ENCODE measurements around the gene IGFBP5.

DNA sequence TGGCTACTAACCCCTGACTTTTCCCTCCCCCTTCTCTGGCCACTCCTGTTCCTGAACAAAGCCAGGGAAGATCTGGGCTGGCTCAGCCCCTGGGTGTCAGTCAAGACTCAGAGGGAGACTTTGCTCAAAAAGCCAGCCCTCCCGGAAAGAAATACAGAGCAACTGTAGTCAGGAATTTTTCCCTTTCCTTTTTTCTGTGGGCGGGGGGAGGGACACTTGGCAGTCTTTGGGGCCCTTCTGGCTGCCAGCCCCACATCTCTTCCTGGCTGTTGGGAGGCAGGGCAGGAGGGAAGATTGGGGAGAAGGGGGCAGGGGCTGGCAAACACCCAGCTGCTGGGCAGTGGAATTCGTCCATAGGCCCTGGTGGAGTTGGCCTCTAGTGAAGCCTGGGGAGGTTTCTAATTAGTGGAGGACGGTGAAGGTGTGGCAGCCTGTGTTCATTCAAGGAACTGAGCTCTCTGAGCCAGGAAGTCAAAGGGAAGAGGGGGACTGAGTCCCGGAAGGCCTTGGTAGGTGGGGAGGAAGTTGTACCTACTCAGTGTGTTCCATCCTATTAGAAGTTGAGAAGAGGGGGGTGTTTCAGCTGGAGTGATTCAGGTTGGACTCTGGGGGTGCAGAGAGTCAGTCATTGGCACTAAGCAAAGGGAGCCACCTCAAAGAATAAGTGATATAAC, 51.2 kb downstream of the IGFBP5 start:
- no peak for TF ChIP-seq POLR2AphosphoS5 (IDR thresholded peaks at IDR 0.05)
- TF ChIP-seq, protein P1, sequence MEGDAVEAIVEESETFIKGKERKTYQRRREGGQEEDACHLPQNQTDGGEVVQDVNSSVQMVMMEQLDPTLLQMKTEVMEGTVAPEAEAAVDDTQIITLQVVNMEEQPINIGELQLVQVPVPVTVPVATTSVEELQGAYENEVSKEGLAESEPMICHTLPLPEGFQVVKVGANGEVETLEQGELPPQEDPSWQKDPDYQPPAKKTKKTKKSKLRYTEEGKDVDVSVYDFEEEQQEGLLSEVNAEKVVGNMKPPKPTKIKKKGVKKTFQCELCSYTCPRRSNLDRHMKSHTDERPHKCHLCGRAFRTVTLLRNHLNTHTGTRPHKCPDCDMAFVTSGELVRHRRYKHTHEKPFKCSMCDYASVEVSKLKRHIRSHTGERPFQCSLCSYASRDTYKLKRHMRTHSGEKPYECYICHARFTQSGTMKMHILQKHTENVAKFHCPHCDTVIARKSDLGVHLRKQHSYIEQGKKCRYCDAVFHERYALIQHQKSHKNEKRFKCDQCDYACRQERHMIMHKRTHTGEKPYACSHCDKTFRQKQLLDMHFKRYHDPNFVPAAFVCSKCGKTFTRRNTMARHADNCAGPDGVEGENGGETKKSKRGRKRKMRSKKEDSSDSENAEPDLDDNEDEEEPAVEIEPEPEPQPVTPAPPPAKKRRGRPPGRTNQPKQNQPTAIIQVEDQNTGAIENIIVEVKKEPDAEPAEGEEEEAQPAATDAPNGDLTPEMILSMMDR (IDR thresholded peaks at IDR 0.05), result no peak
- no peak for TF ChIP-seq POLR2A (IDR thresholded peaks at IDR 0.05)
- no peak for TF ChIP-seq EP300 (IDR thresholded peaks at IDR 0.05)

All from sigmoid colon (tissue), 4 donors.